NCI-H345 treated with DMSO at 0.1 percent for 48 hours (cell line): ENCODE measurements around the gene VPS35.
"Not testable (repeated sequence)": the region's sequence is repeated elsewhere in the genome, so short reads cannot be mapped to it uniquely, and the experiment has no call there.

ENCODE experiments used
- DNase-seq: peaks from one replicate; lab custom pipeline; 2025; ENCODE audit not compliant: unreplicated experiment; lab: John Stamatoyannopoulos, UW

Gene VPS35

DNA sequence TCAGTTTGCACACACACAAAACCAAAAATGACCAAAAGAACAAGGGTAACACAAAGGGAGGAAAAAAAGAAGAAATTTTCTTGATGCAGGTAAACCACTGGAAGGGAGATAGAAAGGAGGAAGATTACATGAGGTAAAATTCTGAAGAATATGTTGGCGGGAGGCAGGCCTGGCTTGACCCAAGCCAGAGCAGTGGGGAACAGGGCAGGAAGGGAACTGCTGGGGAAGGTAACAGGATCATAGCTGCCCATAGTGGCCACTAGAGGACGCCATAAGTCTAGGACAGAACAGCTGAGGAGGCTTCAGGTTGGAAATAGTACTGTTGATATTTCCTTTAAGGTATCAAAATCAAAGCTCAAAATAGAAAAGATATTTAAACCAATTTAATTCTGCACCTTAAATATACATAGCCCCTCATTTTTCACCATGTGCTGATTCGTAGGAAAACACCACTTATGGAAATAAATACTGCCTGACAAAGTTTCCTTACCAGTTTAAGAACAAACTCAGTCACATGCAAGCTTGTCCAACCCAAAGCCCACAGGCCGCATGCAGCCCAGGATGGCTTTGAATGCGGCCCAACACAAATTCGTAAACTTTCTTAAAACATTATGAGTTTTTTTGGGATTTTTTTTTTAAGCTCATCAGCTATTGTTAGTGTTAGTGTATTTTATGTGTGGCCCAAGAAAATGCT lies 15.5 kb downstream of the VPS35 start:
- DNase-seq, result peak; percentile 9

DNA sequence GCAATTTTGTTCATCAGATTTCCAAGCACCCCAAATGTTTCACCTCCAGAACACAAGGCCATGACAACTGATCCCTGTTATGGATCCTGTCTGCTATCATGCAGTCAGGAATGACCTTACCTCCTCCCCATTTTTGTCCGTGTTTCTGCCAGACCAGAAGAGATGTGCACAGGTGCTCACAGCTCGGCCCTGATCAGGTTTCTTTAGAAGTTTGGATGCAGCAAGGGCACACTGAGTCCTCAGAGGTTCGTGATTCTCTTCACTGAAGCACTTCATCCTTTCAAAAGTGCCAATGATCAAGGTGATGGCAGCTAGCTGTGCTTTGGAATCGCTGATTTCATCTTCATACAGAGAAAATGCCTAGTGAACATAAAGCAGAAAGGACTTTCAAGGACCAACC lies 26.9 kb downstream of the VPS35 start:
- DNase-seq, result no peak

DNA sequence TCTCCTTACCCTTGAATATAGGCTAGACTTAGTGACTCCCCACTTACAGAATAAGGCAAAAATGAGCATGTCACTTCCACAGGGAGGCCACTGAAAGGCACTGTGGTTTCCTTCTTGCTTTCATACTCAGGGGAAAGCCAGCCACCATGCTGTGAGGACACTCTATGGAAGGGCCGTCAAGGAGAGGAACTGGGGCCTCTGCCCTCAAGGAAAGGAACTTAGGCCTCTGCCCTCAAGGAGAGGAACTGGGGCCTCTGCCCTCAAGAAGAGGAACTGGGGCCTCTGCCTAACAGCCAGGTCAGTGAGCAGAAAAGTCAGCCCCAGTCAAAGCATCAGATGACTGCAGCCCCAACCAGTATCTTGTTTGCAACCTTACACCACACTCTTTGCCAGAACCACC lies 30.1 kb downstream of the VPS35 start:
- DNase-seq, result no peak

DNA sequence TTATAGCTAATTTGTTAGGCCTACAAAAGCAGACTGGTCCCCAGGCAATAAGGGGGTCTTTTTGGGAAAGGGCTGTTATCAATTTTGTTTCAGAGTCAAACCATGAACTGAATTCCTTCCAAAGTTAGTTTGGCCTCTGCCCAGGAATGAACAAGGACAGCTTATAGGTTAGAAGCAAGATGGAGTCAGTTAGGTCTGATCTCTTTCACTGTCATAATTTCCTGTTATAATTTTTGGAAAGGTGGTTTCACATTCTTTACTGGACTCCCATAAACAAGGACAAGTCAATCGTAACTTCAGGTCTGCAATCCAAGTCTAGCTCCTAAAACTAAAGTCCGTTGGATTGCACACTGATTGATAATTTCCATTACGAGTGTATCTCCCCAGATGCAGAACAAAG lies 37.7 kb downstream of the VPS35 start:
- DNase-seq, result no peak

DNA sequence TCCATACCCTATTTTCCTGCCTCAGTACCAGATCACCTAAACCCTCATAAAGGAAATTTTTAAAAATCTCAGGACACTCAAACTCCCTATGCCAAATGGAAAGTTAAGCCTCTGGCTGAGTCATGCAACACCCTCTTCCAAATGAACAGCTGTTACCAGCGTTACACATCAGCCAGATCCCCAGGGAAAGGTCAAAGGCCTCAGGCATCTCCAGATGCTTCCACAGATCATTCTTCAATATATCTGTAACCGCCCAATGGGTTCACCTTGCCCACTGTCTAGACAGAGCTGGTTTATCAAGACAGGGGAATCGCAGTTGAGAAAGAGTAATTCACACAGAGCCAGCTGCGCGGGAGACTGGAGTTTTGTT lies 38.7 kb downstream of the VPS35 start:
- no peak for DNase-seq

DNA sequence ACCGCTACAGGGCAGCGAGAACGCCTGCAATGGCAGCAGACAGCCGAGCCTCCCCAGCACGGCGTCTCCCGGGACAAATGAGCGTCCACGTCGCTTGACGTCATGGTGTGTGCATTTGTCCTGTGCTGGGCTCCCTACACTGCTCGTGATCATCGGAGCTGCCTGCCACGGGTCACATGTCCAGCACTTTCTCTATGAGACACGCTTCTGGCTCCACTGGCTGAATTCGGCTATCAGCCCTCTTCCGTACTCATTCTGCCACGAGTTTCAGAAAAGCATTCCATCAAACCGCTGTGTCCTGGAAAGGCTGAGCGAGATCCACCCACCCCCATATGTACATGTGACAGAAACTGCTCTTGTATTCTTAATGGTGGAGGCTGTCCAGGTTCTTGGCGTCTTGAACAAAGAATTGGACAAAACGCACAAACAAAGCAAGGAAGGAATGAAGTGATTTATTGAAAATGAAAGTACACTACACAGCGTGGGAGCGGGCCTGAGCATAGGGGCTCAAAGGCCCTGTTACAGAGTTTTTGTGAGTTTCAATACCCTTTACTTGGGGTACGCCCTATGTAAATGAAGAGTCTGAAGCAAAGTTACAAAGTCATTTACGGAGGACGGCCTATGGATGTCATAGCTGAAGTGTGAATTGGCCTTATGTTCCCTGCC lies 39.3 kb downstream of the VPS35 start:
- DNase-seq, result no peak

DNA sequence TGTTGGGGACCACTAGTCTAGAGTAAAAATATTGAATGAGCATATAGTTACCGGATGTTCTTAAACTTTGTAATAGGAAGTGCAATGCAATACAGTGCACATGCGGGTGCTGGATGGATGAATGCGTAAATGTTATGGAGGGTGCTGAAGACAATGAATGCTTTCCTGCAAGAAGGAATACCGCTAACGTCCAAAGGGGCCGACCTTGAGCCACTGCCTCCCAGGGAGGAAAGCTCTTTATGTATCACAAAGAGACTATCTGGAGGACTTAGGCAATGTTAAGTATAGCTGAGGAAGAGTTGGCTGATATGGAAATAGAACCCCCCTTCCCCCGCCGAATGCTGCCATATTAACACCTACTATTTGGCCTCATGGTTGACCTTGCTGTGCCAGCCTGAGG lies 40.3 kb downstream of the VPS35 start:
- no peak for DNase-seq

DNA sequence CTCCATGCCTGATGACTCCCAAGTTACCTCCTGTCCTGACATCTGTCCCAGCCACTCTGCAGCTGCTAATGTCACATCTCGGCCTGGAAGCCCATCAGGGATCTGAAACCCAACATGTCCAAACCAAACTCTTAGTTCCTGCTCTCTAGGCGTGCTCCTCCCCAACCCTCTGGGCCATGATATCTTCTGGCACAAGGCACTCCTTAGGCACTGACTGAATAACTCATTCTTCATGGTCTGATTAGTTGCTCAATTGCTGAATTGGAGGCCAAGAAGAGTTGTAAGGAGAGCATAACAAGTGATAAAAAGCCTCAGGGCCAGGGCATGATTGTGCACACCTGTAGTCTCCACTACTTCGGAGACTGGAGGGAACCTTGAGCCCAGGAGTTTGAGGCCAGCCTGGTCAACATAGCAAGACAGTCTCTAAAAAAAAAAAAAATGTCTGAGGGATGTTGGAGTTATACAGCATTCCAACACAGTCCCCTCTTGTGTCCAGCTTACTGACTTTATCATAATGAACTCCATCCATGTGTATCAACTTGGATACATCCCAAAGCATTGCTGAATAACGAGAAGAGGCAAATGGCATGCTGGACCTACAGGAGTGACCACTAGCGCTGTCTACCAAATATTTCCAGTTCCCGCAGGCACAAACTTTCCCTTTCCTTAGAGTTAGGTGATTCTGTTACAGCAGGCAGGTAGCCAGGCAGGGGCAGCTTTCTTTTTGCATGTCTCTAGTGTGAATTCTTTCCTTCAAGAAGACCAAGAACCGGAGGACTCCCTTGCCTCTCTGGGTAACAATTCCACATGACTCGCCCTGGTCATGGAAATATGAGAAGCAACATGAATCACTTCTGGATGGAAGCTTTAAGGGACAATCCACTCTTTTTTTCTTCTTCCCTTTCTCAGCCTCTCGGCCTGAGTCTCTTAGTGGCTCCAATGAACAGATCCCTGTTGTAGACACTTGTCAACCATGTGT lies 49.7 kb downstream of the VPS35 start:
- DNase-seq, result no peak

DNA sequence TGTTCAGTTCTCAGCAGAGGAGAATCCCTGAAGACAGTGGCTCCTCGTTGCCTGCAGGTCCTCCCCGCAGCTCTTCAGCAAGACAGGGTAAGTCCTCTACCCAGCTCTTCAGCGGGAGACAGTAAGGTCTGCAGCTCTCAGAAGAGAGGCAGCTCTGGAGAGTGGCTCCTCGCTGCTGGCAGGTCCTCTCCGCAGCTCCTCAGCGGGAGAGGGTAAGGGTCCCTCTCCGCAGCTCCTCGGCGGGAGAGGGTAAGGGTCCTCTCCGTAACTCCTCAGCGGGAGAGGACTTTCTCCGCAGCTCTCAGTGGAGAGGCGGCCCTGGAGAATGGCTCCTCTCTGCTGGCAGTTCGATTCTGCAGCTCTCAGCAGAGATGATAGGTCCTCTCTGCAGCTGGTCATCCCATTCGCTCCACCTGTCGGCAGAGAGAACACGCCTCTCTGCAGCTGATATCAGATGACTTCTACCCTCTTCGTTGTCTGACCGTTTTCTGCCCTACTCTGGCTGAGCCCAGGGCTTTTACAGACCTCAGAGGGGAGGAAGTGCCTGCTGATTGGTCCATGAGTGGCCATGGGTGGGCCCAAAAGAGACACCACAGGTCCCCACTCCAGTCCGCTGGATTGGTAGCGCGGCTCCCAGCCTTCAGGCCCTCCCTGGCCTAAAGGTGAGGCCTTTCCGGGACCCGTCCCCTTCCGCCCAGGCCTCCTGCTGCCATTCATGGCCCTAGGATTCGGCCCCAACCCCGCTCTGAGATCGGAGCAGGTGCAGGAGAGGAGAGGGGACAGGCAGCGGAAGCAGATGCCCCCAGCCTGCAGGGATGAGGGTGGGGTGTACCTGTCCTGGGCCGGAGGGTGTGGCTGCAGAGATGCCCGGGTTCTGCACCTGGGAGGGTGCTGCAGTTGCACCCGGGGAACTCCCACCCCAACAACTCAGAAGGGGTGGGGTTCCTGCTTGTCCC lies 55.9 kb downstream of the VPS35 start:
- no peak for DNase-seq

DNA sequence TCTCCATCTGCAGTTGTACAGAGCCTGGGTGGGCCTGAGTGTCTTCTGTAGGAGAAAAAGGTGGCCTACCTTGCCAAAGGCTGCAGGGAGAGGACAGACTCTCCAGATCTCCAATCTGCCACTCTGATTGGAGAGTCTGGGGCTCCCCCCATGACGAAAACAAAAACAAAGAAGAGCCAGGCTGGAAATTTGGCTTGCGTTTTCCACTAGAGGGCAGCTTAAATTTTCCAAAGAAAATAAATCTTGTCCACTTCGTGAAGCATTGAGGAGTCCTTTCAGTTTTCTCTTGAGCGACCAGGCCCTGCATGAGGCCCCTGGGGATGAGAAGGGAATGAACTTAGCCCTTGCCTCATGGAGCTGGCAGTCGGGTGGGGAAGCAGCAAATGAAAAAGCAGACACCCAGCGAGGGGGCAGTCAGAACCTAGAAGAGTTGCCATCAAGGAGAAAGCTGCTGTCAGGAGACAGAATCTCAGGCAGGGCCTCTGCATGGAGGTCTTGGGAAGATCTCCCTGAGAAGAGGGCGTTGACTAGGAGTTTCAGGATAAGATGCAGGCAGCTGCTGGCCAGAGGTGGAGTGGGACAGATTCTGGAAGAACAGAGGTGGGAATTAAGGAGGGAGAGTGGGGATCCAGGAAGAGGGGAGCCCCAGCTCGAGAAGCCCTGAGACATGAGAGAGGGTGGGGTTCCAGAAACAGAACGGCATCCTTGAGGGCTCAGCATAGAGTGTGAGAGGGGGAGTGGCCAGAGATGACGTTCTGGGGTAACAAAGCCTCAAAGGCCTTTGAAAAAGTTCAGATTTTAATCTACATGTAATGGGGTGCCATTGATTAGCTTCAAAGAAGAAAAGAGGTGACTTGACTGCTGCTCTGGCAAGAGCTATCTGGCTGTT lies 59.4 kb downstream of the VPS35 start:
- DNase-seq, result no peak

DNA sequence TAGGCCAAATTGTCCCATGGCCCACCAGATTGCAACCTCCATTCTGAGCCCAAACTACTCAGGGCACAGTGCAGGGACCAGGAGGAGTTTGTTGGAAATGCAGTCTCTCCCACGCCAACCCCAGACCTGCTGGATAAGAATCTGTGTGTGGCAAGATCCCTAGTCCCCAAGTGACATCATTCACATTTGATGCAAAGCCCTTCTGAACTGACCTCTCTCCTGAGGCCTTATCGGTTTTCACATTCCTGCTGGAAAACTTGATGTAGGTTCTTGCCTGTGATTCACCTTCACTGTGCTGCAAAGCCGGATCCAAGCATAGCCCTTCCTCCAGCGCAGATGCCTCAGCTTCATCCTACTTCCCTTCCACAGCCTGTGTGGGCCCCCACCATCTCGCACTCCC lies 61.2 kb downstream of the VPS35 start:
- DNase-seq, result no peak

DNA sequence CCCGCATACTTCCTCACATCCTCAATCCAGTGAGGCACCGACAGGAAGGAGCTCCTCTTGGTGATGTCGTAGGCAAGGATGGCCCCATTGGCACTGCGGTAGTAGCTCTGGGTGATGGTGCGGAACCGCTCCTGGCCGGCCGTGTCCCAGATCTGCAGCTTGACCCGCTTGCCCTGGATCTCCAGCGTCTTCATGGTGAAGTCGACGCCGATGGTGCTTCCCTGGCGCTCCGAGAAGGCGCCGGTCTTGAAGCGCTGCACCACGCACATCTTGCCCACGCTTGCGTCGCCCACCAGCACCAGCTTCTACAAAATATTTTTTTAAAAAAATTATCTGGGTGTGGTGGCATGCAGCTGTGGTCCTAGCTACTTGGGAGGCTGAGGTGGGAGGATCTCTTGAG lies 62.3 kb downstream of the VPS35 start:
- DNase-seq, result not testable (repeated sequence)

DNA sequence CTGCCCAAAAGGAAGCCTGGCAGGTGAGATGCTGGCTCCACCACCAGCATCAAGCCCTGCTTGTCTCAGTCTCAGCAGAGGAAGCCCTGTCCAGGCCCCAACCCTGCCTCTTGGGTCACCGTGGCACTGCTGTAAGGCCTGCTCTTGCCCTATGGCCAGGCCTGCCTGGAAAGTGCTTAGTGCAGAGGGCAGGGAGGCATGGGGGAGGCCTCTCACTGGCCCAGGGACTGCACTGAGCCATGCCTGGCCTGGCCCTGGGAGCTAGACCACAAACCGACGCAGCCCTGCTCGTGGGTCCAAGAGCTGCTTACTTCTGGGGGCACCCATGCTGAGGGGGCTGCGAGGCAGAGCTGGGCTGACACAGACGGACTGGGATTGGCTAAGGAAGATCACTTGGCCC lies 64.1 kb downstream of the VPS35 start:
- not testable (repeated sequence) for DNase-seq

DNA sequence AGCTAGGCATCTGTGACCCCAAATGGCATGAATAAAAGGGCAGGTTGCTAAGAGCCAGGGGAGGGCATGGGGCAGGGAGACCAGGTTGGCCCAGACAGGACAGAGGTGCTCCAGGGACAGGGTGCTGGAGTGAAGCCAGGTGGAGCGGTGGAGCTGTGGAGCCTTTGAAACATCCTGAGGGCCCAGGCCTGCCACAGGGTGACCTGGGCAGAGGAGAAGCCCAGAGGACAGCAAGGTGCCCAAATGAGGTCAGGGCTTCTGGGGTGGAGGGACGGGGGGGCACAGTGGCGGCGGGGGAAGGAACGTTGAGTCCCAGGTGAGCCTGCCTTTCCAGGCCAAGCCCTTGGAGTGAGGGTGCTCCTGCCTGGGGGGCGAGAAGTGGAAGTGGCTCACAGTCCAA lies 65.3 kb downstream of the VPS35 start:
- not testable (repeated sequence) for DNase-seq

DNA sequence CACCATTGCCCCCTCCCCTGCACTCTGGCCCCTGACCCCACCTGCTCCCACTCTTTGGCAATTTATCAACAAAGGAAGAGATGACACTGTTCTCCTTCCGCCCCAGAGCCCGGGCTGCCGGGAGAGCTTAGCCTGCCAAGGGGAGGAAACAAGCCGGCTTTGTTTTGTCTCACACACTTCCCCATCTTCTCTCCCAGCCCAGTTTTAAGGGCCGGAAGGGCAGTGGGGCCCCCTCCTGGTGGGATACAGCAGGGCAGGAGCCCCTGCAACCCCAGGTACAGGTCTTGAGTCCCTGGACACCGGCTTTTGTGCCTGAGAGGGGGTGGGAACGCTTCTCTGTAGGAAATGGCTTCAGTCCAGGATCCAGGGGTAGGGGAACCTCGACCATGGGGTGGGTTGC lies 65.7 kb downstream of the VPS35 start:
- DNase-seq, result not testable (repeated sequence)

DNA sequence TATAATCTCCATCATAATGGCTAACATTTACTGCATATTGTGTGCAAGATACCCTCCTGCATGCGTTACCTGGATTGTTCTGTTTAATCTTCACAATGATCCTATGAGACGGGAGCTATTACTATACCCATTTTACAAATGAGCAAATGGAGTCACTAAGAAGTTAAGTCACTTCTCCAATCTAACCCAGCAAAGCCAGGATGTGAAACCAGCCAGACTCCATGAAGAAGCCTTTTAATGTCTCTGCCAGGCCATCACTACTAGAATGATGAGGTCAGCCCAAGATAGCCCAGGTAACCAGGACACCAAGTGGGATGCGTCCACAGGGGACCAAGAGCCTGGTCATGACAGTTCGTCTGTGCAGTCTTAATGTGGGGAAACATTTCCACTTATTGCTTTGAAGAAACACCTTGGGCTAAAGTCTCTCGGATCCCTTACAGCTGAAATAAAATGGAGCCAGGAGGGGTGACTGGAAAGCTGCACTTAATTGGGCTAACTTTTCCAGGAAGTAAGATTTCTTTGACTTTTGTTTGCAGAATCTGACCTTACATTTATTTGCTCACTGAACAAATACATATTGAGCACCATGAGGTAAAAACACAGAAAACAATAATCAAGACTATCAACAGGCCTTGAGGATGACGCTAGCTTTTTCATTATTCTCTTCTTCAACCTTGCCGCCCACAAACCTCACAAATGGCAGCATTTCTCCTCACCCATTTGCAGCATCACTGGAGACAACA lies 66.9 kb downstream of the VPS35 start:
- DNase-seq, result no peak

DNA sequence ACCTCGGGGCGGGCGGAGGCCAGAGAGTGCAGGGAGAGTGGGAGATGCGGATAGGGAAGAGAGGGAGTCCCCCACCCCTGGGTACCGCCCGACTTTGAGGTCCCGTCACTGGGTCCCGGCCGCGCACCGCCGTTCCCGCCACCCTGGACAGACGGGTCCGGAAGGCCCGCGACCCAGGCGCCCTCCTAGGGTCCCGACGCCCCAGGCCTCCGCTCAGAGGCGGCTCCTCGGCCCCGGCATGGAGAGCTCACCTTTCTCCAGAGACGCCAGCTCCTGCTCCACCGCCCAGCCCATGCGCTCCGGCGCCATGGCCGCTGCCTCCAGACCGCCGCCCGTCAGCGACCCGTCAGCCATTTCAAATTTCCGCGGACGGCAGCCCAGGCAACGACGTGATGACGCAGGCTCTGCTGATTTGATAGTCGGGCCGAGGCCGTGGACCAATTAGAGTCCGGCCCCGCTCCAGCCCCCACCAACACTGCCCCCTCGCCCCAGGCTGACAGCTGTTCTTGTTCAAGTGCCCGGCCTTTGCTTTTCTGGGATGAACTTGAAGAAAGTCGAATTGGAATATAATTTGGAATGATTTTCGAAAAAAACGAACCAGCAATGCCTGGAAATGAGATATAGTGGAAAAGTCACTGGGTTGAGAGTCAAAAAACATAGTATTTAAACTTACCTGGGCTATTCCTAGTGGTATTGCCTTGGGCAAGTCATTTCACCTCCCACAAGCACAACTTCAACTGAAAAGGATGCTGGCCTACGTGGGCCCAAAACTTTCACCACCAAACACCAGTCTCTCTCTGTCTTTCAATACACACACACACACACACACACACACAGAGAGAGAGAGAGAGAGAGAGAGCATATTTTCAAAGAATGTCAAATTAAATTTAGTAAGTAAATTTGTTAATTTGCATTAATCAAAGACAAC lies 67.7 kb downstream of the VPS35 start, which contains the start of gene SHCBP1:
TSS of gene SHCBP1 (minus strand) at position 374 of the 928 bp plus-strand sequence. CDS start at position 354, 20 bp downstream.
- peak; percentile 65 for DNase-seq
